HepG2 (cell line): ENCODE measurements around the gene CHD9NB. TPM values are rescaled to one million over a fixed set of nuclear protein-coding genes. Genes with fewer than 3 reads are reported as not detected.

ENCODE experiments used
- BRCA1 ChIP-seq: sonication (generic); formaldehyde crosslinking; IDR thresholded peaks from 2 replicates; pipeline ENCODE4 v1.4.0; 2020; ENCODE audit warnings: missing genetic modification reagents
- HDAC1 ChIP-seq: sonication (generic); formaldehyde crosslinking; IDR thresholded peaks from 2 replicates; pipeline ENCODE4 v1.5.1; 2020; ENCODE audit warnings: mild to moderate bottlenecking, missing genetic modification reagents
- HHEX ChIP-seq: IDR thresholded peaks from 2 replicates; pipeline ENCODE4 v1.6.1; 2016; ENCODE audit warnings: control low read depth
- KAT8 ChIP-seq: IDR thresholded peaks from 2 replicates; pipeline ENCODE4 v1.6.1; 2016; ENCODE audit warnings: missing genetic modification reagents, missing compliant biosample characterization
- MAFK ChIP-seq, 2 experiments: IDR thresholded peaks in 1 of 2; conservative IDR thresholded peaks in 1 of 2; 2 replicates each; pipeline ENCODE4 v1.6.1; 2011; ENCODE audit warnings: improper control_type of control experiment in 2 of 2, low read length in 2 of 2
- RBM39 ChIP-seq: fragments of 200-400 bp; formaldehyde crosslinking; IDR thresholded peaks from one replicate; pipeline ENCODE4 v1.6.1; 2018; ENCODE audit warnings: antibody characterized with exemption, mild to moderate bottlenecking, low read depth, low read length; ENCODE audit not compliant: poor library complexity, severe bottlenecking
- RFX3 ChIP-seq: IDR thresholded peaks from 2 replicates; pipeline ENCODE4 v1.6.1; 2016; ENCODE audit warnings: missing biosample characterization, missing genetic modification reagents
- SMARCC2 ChIP-seq: fragments of 450-650 bp; IDR thresholded peaks from 2 replicates; pipeline ENCODE4 v1.6.1; 2017; ENCODE audit warnings: antibody characterized with exemption, mild to moderate bottlenecking
- SP1 ChIP-seq, 2 experiments: fragments of 450-650 bp in 1 of 2; sonication (generic) in 1 of 2; formaldehyde crosslinking in 1 of 2; IDR thresholded peaks; 2 replicates each; pipeline versions ENCODE4 v1.4.0 to v1.6.1; 2016 to 2020; ENCODE audit warnings: missing genetic modification reagents in 1 of 2
- ZNF331 ChIP-seq: sonication (generic); formaldehyde crosslinking; IDR thresholded peaks from 2 replicates; pipeline ENCODE4 v1.4.0; 2020; ENCODE audit warnings: missing genetic modification reagents
- ZNF431 ChIP-seq: sonication (generic); formaldehyde crosslinking; IDR thresholded peaks from 2 replicates; pipeline ENCODE4 v1.9.0; 2022; ENCODE audit warnings: missing genetic modification reagents, low read depth, mild to moderate bottlenecking, borderline replicate concordance
- ZNF512B ChIP-seq: sonication (generic); formaldehyde crosslinking; IDR thresholded peaks from 2 replicates; pipeline ENCODE4 v1.5.1; 2020; ENCODE audit warnings: missing genetic modification reagents, mild to moderate bottlenecking, borderline replicate concordance
- ZNF724P ChIP-seq: sonication (generic); formaldehyde crosslinking; IDR thresholded peaks from 2 replicates; pipeline ENCODE4 v1.8.0; 2022; ENCODE audit warnings: missing genetic modification reagents, borderline replicate concordance
- polyA plus RNA-seq, 8 experiments: library from polyadenylated mRNA; depleted of rRNA in 3 of 8; stranded (reverse) in 7 of 8; unstranded in 1 of 8; fragments of >200 nt; fragmentation: Illumina TruSeq in 4 of 8; extraction: Trizol in 4 of 8; gene quantifications; 2 replicates each; pipeline versions ENCODE4 v1.2.1 to v1.2.3, GENCODE V29; 2011 to 2016; ENCODE audit warnings: low read depth in 4 of 8, missing spikeins in 1 of 8, mixed read lengths in 1 of 8; ENCODE audit not compliant: insufficient read depth in 1 of 8
- total RNA-seq, 5 experiments: library from RNA; depleted of rRNA; stranded (reverse); fragments of >200 nt; fragmentation: Illumina TruSeq; extraction: Trizol; gene quantifications; 2 replicates each; pipeline ENCODE4 v1.2.3, GENCODE V29; 2016; ENCODE audit warnings: low read depth in 1 of 5
- TF ChIP-seq, protein P1 (sequence below): IDR thresholded peaks from 2 replicates; pipeline ENCODE4 v1.6.1; 2016
- TF ChIP-seq, protein P2 (sequence below): sonication (generic); formaldehyde crosslinking; IDR thresholded peaks from 2 replicates; pipeline ENCODE4 v1.5.0; 2020; ENCODE audit warnings: mild to moderate bottlenecking, low read depth, missing genetic modification reagents, borderline replicate concordance
- TF ChIP-seq, protein P3 (sequence below): sonication (generic); formaldehyde crosslinking; IDR thresholded peaks from 2 replicates; pipeline ENCODE4 v1.4.0; 2020; ENCODE audit warnings: missing genetic modification reagents
- TF ChIP-seq, protein P4 (sequence below): sonication (generic); formaldehyde crosslinking; IDR thresholded peaks from 2 replicates; pipeline ENCODE4 v1.5.0; 2020; ENCODE audit warnings: mild to moderate bottlenecking, missing genetic modification reagents, borderline replicate concordance

Gene CHD9NB
- total and polyA plus RNA-seq, 2 of the 13 experiments (the other 11 are each of a cell fraction or from before 2014, with no cell fraction given): 0.17 to 0.18 TPM

DNA sequence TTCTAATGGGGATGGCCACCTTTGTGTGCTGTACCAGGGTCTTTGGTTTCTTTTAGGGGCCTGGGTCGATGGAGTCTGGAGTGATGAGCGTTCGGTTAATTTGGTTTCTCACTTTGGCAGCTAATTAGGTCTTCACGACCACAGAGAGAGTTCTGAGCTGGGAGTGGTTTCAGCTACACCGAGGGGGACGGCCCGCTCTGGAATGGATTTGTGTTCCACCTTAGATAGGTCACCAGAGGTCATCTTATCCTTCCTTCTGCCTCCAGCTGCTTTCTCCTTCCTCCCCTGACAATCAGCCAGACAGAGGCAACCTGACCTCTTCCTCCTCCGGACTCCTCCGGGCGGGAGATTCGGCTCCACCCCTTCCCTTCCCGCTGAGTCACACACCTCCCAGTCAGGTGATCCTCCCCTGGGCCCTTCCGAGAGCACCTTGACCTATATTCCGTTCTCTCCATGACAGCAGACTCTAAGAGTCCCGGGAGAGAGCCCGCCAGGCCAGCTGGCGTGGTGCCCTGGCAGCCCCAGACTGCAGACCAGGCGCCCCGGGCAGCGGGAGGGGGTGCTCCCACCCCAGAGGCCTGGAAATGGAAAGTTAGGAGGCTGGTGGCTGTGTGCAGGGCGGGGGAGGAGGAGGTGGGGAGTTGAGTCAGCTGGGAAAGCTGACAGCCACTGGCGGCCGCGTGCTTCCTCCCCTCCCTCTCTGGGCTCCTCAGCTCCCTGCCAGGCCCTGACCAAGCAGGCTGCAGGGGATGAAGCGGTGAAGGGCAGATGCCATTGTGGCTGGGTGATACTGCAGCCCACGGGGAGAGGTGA, 46.8 kb upstream of the CHD9NB start (continued):
- TF ChIP-seq, protein P1, sequence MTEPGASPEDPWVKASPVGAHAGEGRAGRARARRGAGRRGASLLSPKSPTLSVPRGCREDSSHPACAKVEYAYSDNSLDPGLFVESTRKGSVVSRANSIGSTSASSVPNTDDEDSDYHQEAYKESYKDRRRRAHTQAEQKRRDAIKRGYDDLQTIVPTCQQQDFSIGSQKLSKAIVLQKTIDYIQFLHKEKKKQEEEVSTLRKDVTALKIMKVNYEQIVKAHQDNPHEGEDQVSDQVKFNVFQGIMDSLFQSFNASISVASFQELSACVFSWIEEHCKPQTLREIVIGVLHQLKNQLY (CRISPR knock-in tag): peak; percentile 50; the same call in 1 of the 2 replicates
- TF ChIP-seq BRCA1 (CRISPR knock-in tag): no peak
- peak; percentile 65 for TF ChIP-seq KAT8
- peak; percentile 86; the same call in 1 of the 2 replicates for TF ChIP-seq HDAC1
- no peak for TF ChIP-seq HHEX (CRISPR knock-in tag)
- TF ChIP-seq RBM39: peak; percentile 95
- TF ChIP-seq SMARCC2: no peak
- TF ChIP-seq RFX3: no peak
- peak in 1 of 2 experiments; percentile 18; a peak in 1 of 4 replicates for TF ChIP-seq MAFK (conservative IDR thresholded peaks at IDR 0.05 in 1 of 2, IDR thresholded peaks at IDR 0.05 in 1 of 2; ENCODE audit: low read length in 2 of 2)
- TF ChIP-seq SP1 (IDR thresholded peaks at IDR 0.05): no peak
- TF ChIP-seq SP1 (CRISPR knock-in tag; IDR thresholded peaks at IDR 0.05): peak; percentile 41; the same call in 1 of the 2 replicates
- TF ChIP-seq, protein P2, sequence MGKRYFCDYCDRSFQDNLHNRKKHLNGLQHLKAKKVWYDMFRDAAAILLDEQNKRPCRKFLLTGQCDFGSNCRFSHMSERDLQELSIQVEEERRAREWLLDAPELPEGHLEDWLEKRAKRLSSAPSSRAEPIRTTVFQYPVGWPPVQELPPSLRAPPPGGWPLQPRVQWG (CRISPR knock-in tag): no peak
- TF ChIP-seq ZNF431: no peak
- TF ChIP-seq, protein P3, sequence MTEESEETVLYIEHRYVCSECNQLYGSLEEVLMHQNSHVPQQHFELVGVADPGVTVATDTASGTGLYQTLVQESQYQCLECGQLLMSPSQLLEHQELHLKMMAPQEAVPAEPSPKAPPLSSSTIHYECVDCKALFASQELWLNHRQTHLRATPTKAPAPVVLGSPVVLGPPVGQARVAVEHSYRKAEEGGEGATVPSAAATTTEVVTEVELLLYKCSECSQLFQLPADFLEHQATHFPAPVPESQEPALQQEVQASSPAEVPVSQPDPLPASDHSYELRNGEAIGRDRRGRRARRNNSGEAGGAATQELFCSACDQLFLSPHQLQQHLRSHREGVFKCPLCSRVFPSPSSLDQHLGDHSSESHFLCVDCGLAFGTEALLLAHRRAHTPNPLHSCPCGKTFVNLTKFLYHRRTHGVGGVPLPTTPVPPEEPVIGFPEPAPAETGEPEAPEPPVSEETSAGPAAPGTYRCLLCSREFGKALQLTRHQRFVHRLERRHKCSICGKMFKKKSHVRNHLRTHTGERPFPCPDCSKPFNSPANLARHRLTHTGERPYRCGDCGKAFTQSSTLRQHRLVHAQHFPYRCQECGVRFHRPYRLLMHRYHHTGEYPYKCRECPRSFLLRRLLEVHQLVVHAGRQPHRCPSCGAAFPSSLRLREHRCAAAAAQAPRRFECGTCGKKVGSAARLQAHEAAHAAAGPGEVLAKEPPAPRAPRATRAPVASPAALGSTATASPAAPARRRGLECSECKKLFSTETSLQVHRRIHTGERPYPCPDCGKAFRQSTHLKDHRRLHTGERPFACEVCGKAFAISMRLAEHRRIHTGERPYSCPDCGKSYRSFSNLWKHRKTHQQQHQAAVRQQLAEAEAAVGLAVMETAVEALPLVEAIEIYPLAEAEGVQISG (CRISPR knock-in tag): no peak
- TF ChIP-seq, protein P4, sequence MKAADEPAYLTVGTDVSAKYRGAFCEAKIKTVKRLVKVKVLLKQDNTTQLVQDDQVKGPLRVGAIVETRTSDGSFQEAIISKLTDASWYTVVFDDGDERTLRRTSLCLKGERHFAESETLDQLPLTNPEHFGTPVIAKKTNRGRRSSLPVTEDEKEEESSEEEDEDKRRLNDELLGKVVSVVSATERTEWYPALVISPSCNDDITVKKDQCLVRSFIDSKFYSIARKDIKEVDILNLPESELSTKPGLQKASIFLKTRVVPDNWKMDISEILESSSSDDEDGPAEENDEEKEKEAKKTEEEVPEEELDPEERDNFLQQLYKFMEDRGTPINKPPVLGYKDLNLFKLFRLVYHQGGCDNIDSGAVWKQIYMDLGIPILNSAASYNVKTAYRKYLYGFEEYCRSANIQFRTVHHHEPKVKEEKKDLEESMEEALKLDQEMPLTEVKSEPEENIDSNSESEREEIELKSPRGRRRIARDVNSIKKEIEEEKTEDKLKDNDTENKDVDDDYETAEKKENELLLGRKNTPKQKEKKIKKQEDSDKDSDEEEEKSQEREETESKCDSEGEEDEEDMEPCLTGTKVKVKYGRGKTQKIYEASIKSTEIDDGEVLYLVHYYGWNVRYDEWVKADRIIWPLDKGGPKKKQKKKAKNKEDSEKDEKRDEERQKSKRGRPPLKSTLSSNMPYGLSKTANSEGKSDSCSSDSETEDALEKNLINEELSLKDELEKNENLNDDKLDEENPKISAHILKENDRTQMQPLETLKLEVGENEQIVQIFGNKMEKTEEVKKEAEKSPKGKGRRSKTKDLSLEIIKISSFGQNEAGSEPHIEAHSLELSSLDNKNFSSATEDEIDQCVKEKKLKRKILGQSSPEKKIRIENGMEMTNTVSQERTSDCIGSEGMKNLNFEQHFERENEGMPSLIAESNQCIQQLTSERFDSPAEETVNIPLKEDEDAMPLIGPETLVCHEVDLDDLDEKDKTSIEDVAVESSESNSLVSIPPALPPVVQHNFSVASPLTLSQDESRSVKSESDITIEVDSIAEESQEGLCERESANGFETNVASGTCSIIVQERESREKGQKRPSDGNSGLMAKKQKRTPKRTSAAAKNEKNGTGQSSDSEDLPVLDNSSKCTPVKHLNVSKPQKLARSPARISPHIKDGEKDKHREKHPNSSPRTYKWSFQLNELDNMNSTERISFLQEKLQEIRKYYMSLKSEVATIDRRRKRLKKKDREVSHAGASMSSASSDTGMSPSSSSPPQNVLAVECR (CRISPR knock-in tag): peak; percentile 95
- peak; percentile 35; the same call in 1 of the 2 replicates for TF ChIP-seq ZNF331
- no peak for TF ChIP-seq ZNF512B (CRISPR knock-in tag)
- TF ChIP-seq ZNF724P (CRISPR knock-in tag): 0 out of 2 replicates have a peak, but pooled peaks have one; percentile 62
